ENCODE measurements around the gene SLC26A2. TPM values are rescaled to one million over a fixed set of nuclear protein-coding genes. Genes with fewer than 3 reads are reported as not detected.
A peak's percentile ranks its signal among the peaks of the same experiment; 100 is the strongest.

The SLC26A2 gene
- total and polyA plus RNA-seq, 2 experiments from 2014 or later = 3.5 to 11.5 TPM

DNA sequence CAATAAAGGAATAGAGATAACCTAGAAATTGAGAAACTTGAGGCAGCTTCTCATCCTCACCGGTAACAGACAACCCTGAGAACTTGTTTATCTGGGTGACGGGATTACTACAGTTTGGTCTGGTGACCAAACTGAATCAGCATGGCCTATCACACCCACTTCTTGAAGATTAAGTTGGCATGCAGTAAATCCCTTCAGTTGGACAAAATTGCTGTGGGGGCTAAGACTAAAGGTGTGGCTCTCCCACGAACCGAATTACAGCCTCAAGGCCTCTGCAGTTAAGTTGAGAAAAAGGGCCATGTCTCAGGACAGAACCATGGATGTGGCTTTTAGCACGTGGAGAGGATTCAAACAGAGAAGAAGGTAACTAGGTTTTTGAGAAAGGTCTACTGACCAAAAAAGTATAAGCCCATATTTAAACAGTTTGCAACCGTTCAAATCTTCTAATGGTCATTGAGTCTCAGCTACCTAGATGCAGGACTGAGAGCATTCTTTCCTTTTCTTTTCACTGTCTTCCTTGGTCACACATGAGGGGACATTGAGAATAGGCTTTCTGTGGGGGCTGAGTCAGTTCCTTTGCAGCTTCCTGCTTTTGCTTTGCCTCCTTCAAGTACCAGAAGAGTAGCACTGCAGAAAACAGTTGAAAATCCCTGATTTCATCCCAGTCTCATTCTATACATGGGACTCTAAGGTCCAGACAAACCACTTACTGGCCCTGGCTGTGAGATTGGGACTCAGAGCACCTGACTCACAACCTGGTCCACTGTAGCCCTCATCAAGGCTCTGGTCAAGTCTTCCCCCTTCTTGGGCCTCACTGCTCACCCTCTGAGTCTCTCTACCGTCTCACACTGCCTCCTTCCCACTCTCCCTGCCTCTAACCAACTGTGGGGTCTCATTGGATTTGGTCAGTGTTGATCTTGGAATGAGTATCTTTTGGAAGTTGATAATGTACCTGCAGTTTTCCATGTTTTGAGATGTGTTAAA lies 46.8 kb upstream of the SLC26A2 start:
- Mint-ChIP-seq H3K4me3 (no peak overlapping the region), H3K4me1 (peaks cover 5% of the 10 kb centered on the region), H3K27ac (no peak overlapping the region), H3K27me3 (ENCODE audit: insufficient read depth, low read depth, poor library complexity) (no peaks in the 10 kb centered on the region), H3K9me3 (no peaks in the 10 kb centered on the region), H3K36me3 (ENCODE audit: low read depth) (no peaks in the 10 kb centered on the region)
- Histone ChIP-seq H3K9me2 (ENCODE audit: insufficient read depth) (no peaks in the 10 kb centered on the region), H3K27me3 (ENCODE audit: insufficient read depth) (no peaks in the 10 kb centered on the region), H3K4me2 (no peak overlapping the region), H3K4me1 (ENCODE audit: insufficient read depth) (no peaks in the 10 kb centered on the region; the same call in 1 of the 2 replicates), H3F3A (replicated peaks; ENCODE audit: low read depth) (no peaks in the 10 kb centered on the region), H3K4me3 (no peak overlapping the region), H3K27ac (ENCODE audit: low read depth) (no peak overlapping the region), H3K79me2 (replicated peaks; ENCODE audit: insufficient read depth) (no peaks in the 10 kb centered on the region), H3K36me3 (ENCODE audit: insufficient read depth) (no peaks in the 10 kb centered on the region), H2AFZ (0 out of 2 replicates have a peak overlapping the region, but pooled peaks have one; percentile 32), H4K20me1 (replicated peaks; ENCODE audit: insufficient read depth) (no peaks in the 10 kb centered on the region)
- TF ChIP-seq EZH2 (IDR thresholded peaks at IDR 0.05; ENCODE audit: low read depth, unreplicated experiment) (no peak), NANOG (IDR thresholded peaks at IDR 0.05; ENCODE audit: borderline replicate concordance) (no peak), JUNB (IDR thresholded peaks at IDR 0.05; ENCODE audit: unreplicated experiment) (no peak), ZNF114 (CRISPR knock-in tag; IDR thresholded peaks at IDR 0.05) (no peak), STAT1 (IDR thresholded peaks at IDR 0.05; ENCODE audit: unreplicated experiment) (no peak), ZNF331 (CRISPR knock-in tag; IDR thresholded peaks at IDR 0.05; ENCODE audit: low read depth) (no peak), EZH2phosphoT487 (IDR thresholded peaks at IDR 0.05; ENCODE audit: unreplicated experiment) (no peak), CREB1 (CRISPR knock-in tag; IDR thresholded peaks at IDR 0.05; ENCODE audit: low read depth) (no peak), ZNF462 (CRISPR knock-in tag; IDR thresholded peaks at IDR 0.05) (no peak), ETS1 (IDR thresholded peaks at IDR 0.05) (no peak), POLR2AphosphoS5 (IDR thresholded peaks at IDR 0.05; ENCODE audit: low read depth) (no peak)
- TF ChIP-seq, protein P1, sequence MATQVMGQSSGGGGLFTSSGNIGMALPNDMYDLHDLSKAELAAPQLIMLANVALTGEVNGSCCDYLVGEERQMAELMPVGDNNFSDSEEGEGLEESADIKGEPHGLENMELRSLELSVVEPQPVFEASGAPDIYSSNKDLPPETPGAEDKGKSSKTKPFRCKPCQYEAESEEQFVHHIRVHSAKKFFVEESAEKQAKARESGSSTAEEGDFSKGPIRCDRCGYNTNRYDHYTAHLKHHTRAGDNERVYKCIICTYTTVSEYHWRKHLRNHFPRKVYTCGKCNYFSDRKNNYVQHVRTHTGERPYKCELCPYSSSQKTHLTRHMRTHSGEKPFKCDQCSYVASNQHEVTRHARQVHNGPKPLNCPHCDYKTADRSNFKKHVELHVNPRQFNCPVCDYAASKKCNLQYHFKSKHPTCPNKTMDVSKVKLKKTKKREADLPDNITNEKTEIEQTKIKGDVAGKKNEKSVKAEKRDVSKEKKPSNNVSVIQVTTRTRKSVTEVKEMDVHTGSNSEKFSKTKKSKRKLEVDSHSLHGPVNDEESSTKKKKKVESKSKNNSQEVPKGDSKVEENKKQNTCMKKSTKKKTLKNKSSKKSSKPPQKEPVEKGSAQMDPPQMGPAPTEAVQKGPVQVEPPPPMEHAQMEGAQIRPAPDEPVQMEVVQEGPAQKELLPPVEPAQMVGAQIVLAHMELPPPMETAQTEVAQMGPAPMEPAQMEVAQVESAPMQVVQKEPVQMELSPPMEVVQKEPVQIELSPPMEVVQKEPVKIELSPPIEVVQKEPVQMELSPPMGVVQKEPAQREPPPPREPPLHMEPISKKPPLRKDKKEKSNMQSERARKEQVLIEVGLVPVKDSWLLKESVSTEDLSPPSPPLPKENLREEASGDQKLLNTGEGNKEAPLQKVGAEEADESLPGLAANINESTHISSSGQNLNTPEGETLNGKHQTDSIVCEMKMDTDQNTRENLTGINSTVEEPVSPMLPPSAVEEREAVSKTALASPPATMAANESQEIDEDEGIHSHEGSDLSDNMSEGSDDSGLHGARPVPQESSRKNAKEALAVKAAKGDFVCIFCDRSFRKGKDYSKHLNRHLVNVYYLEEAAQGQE (IDR thresholded peaks at IDR 0.05; ENCODE audit: unreplicated experiment) = no peak
- TF ChIP-seq, protein P2, sequence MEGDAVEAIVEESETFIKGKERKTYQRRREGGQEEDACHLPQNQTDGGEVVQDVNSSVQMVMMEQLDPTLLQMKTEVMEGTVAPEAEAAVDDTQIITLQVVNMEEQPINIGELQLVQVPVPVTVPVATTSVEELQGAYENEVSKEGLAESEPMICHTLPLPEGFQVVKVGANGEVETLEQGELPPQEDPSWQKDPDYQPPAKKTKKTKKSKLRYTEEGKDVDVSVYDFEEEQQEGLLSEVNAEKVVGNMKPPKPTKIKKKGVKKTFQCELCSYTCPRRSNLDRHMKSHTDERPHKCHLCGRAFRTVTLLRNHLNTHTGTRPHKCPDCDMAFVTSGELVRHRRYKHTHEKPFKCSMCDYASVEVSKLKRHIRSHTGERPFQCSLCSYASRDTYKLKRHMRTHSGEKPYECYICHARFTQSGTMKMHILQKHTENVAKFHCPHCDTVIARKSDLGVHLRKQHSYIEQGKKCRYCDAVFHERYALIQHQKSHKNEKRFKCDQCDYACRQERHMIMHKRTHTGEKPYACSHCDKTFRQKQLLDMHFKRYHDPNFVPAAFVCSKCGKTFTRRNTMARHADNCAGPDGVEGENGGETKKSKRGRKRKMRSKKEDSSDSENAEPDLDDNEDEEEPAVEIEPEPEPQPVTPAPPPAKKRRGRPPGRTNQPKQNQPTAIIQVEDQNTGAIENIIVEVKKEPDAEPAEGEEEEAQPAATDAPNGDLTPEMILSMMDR (conservative IDR thresholded peaks at IDR 0.05; ENCODE audit: low read depth in 2 of 2) = no peak
- DNase-seq (ENCODE audit: low spot score) = no peak
- ATAC-seq = no peak

Measured in GM23338 (cell line).